A673 (cell line): Measurements from ENCODE around the gene ECI2. TPM values are rescaled to one million over a fixed set of nuclear protein-coding genes. Genes with fewer than 3 reads are reported as not detected.
"Not testable (repeated sequence)": the region's sequence is repeated elsewhere in the genome, so short reads cannot be mapped to it uniquely, and the experiment has no call there.

Experiments
- BruUV-seq: library from RNA; stranded (reverse); fragments of 400-500 nt; replicated peaks from 2 replicates; lab custom pipeline; 2021; lab: Mats Ljungman, UMichigan
- CTCF ChIA-PET: fragments of 300-600 bp; sonication (Branson Sonifier 250); formaldehyde crosslinking; loops from one replicate; lab custom pipeline; 2022; ENCODE audit warnings: antibody characterized with exemption; lab: Charles Lee
- POLR2A ChIA-PET: fragments of 300-600 bp; sonication (Branson Sonifier 250); formaldehyde crosslinking; loops from one replicate; lab custom pipeline; 2022; ENCODE audit warnings: antibody characterized with exemption; ENCODE audit not compliant: low non-redundant PET; lab: Charles Lee
- DNase-seq: peaks from one replicate; pipeline ENCODE4 v3.0.0-alpha.2; 2015; ENCODE audit warnings: low spot score
- H3K27ac ChIP-seq: fragments of 200-600 bp; sonication (generic); 2 replicates; pipeline ENCODE4 v1.5.1; 2016; ENCODE audit warnings: mixed run types, low read depth, mild to moderate bottlenecking, mixed read lengths, antibody characterized with exemption, low read length; ENCODE audit not compliant: poor library complexity, severe bottlenecking
- H3K27me3 ChIP-seq: fragments of 200-600 bp; sonication (generic); replicated peaks from 2 replicates; pipeline ENCODE4 v1.6.1; 2017; ENCODE audit warnings: mixed run types, low read depth, mild to moderate bottlenecking, mixed read lengths, antibody characterized with exemption, low read length; ENCODE audit not compliant: insufficient read depth, poor library complexity
- H3K36me3 ChIP-seq: fragments of 200-600 bp; sonication (generic); 2 replicates; pipeline ENCODE4 v1.6.1; 2016; ENCODE audit warnings: mixed run types, mild to moderate bottlenecking, mixed read lengths, antibody characterized with exemption, low read length; ENCODE audit not compliant: insufficient read depth, poor library complexity, severe bottlenecking
- H3K4me1 ChIP-seq: fragments of 200-600 bp; sonication (generic); 2 replicates; pipeline ENCODE4 v1.6.1; 2017; ENCODE audit warnings: mixed run types, mild to moderate bottlenecking, mixed read lengths, antibody characterized with exemption, low read length; ENCODE audit not compliant: insufficient read depth, poor library complexity, severe bottlenecking
- H3K4me3 ChIP-seq: fragments of 200-600 bp; sonication (generic); 2 replicates; pipeline ENCODE4 v1.5.1; 2016; ENCODE audit warnings: low read depth, mixed run types, mild to moderate bottlenecking, mixed read lengths, low read length; ENCODE audit not compliant: poor library complexity, severe bottlenecking
- H3K9me3 ChIP-seq: fragments of 200-600 bp; sonication (generic); 2 replicates; pipeline ENCODE4 v1.6.1; 2016; ENCODE audit warnings: mixed run types, low read depth, mild to moderate bottlenecking, mixed read lengths, antibody characterized with exemption, low read length; ENCODE audit not compliant: poor library complexity, severe bottlenecking
- CTCF ChIP-seq: fragments of 300-800, 200-600 bp; sonication (generic); conservative IDR thresholded peaks from 2 replicates; pipeline ENCODE4 v1.5.1; 2017; ENCODE audit warnings: low read depth, mild to moderate bottlenecking, antibody characterized with exemption, low read length, moderate library complexity, mixed read lengths
- EZH2 ChIP-seq: fragments of 200-600 bp; sonication (generic); IDR thresholded peaks from 2 replicates; pipeline ENCODE4 v1.6.1; 2017; ENCODE audit warnings: borderline replicate concordance, low read depth, mild to moderate bottlenecking, mixed read lengths, antibody characterized with exemption, low read length; ENCODE audit not compliant: poor library complexity, severe bottlenecking
- intact Hi-C: fragments of 100-400 bp; cut with micrococcal nuclease; formaldehyde crosslinking; loops from one replicate; pipeline ENCODE4 v1.10.0; 2022; ENCODE audit not compliant: unreplicated experiment
- total RNA-seq: library from RNA; stranded (reverse); gene quantifications from 2 replicates; pipeline ENCODE4 v1.2.3, GENCODE V29; 2021

ECI2 gene
- total RNA-seq, 1 experiment from 2014 or later: 56.3 TPM

- Histone ChIP-seq H3K9me3 (peaks cover 11% of the 10 kb centered on the region), H3K27me3 (no peaks in the 10 kb centered on the region), H3K4me1 (no peaks in the 10 kb centered on the region), H3K4me3 (no peak overlapping the region), H3K36me3 (peaks cover 11% of the 10 kb centered on the region), H3K27ac (no peak overlapping the region)
- ChIA-PET POLR2A (no interaction called here), CTCF (no interaction called here)
- no TSS peak for BruUV-seq
- DNase-seq: no peak
- intact Hi-C loops: no loop called here
- no peak for TF ChIP-seq CTCF
- TF ChIP-seq EZH2: no peak
These were observed 23.0 kb downstream of the ECI2 start for GRCh38 chr6:4112366-4112765.

GRCh38 chr6:4109363-4109815 lies 26.0 kb downstream of the ECI2 start:
- H3K27ac ChIP-seq, H3K4me3 ChIP-seq, DNase-seq, H3K27me3 ChIP-seq, CTCF ChIA-PET, POLR2A ChIA-PET, H3K4me1 ChIP-seq, BruUV-seq, intact Hi-C loops, H3K36me3 ChIP-seq: not testable (repeated sequence)
- H3K9me3 ChIP-seq: peaks cover 11% of the 10 kb centered on the region

GRCh38 chr6:4108561-4109093 lies 26.7 kb downstream of the ECI2 start:
- CTCF ChIA-PET: no interaction called here
- no peak for TF ChIP-seq CTCF
- no peak for TF ChIP-seq EZH2
- no peak overlapping the region for H3K4me3 ChIP-seq
- POLR2A ChIA-PET: no interaction called here
- BruUV-seq: no TSS peak
- intact Hi-C loops: no loop called here
- no peaks in the 10 kb centered on the region for H3K27me3 ChIP-seq
- H3K36me3 ChIP-seq: no peaks in the 10 kb centered on the region
- H3K4me1 ChIP-seq: no peaks in the 10 kb centered on the region
- H3K9me3 ChIP-seq: peaks cover 11% of the 10 kb centered on the region
- DNase-seq: no peak
- no peak overlapping the region for H3K27ac ChIP-seq

GRCh38 chr6:4107873-4108272 lies 27.5 kb downstream of the ECI2 start:
- no peak for DNase-seq
- ChIA-PET CTCF (no interaction called here), POLR2A (no interaction called here)
- no peak overlapping the region for H3K4me3 ChIP-seq
- no peaks in the 10 kb centered on the region for H3K4me1 ChIP-seq
- TF ChIP-seq CTCF (no peak), EZH2 (no peak)
- H3K9me3 ChIP-seq: peaks cover 10% of the 10 kb centered on the region
- no TSS peak for BruUV-seq
- intact Hi-C loops: no loop called here
- no peaks in the 10 kb centered on the region for H3K27me3 ChIP-seq
- no peak overlapping the region for H3K27ac ChIP-seq
- H3K36me3 ChIP-seq: no peaks in the 10 kb centered on the region
